RWPE1 (cell line): ENCODE results near the gene LRIG3.

ENCODE experiments used
- CTCF ChIA-PET: fragments of 350-600 bp; sonication (Branson Sonifier 250); formaldehyde crosslinking; extraction: SDS; loops from one replicate; lab custom pipeline; 2021; lab: Yijun Ruan, JAX
- POLR2A ChIA-PET: fragments of 400-600 bp; formaldehyde crosslinking; extraction: SDS; loops from one replicate; lab custom pipeline; 2020; ENCODE audit warnings: antibody characterized with exemption; ENCODE audit not compliant: low non-redundant PET; lab: Yijun Ruan, JAX
- DNase-seq: peaks from one replicate; pipeline ENCODE4 v3.0.0; 2012; ENCODE audit warnings: low spot score
- H3K27ac ChIP-seq: fragments of 450-650 bp; 2 replicates; pipeline ENCODE4 v1.5.1; 2017
- TF ChIP-seq, protein P1 (sequence below): fragments of 450-650 bp; conservative IDR thresholded peaks from 2 replicates; pipeline ENCODE4 v1.5.1; 2017; ENCODE audit warnings: low read depth, mild to moderate bottlenecking

Gene LRIG3, protein sequence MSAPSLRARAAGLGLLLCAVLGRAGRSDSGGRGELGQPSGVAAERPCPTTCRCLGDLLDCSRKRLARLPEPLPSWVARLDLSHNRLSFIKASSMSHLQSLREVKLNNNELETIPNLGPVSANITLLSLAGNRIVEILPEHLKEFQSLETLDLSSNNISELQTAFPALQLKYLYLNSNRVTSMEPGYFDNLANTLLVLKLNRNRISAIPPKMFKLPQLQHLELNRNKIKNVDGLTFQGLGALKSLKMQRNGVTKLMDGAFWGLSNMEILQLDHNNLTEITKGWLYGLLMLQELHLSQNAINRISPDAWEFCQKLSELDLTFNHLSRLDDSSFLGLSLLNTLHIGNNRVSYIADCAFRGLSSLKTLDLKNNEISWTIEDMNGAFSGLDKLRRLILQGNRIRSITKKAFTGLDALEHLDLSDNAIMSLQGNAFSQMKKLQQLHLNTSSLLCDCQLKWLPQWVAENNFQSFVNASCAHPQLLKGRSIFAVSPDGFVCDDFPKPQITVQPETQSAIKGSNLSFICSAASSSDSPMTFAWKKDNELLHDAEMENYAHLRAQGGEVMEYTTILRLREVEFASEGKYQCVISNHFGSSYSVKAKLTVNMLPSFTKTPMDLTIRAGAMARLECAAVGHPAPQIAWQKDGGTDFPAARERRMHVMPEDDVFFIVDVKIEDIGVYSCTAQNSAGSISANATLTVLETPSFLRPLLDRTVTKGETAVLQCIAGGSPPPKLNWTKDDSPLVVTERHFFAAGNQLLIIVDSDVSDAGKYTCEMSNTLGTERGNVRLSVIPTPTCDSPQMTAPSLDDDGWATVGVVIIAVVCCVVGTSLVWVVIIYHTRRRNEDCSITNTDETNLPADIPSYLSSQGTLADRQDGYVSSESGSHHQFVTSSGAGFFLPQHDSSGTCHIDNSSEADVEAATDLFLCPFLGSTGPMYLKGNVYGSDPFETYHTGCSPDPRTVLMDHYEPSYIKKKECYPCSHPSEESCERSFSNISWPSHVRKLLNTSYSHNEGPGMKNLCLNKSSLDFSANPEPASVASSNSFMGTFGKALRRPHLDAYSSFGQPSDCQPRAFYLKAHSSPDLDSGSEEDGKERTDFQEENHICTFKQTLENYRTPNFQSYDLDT

DNA sequence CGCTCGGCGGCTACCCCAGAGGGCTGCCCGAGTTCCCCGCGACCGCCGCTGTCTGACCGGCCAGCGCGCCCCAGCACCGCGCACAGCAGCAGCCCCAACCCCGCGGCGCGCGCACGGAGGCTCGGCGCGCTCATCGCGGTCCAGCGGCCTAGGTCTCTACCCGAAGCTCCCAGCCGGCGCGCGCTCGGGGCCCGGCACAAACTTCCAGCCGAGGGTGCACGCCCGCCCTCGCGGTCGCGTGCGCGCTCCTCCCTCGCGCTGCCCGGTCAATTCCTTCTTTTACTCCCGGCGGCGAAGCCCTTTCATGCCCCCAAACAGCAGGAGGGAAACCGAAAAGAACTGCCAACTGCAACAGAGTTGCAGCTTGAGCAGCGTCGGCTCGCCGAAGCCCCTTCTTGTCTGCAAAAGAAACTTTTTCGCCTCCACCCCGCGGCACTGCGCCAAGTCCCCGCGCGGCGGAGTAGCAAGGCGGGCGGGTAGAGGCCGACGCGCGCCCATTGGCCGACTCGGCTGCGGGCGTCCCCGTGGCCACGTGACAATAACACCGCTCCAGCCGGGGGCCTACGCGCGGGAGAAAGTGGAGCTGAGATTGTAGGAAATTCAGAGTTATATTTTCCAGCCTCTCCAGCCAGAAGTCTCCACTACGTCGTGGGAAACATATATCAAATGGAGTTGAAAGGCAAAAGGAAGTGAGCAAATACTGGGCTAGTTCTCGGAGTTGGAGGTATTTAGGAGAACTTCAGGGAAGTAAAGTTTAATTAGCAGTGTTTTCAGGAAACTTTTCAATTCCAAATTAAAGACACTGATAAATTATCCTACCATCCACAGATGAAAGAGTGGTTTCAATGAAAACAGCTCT is at the start of gene LRIG3:
Gene LRIG3, minus strand, starts transcription at position 403 of the 859 bp plus-strand sequence. Its CDS starts 269 bp downstream, at position 134.
- H3K27ac ChIP-seq = peak within 1 kb of the TSS; percentile 98
- peak; percentile 87 for DNase-seq
- TF ChIP-seq, protein P1, sequence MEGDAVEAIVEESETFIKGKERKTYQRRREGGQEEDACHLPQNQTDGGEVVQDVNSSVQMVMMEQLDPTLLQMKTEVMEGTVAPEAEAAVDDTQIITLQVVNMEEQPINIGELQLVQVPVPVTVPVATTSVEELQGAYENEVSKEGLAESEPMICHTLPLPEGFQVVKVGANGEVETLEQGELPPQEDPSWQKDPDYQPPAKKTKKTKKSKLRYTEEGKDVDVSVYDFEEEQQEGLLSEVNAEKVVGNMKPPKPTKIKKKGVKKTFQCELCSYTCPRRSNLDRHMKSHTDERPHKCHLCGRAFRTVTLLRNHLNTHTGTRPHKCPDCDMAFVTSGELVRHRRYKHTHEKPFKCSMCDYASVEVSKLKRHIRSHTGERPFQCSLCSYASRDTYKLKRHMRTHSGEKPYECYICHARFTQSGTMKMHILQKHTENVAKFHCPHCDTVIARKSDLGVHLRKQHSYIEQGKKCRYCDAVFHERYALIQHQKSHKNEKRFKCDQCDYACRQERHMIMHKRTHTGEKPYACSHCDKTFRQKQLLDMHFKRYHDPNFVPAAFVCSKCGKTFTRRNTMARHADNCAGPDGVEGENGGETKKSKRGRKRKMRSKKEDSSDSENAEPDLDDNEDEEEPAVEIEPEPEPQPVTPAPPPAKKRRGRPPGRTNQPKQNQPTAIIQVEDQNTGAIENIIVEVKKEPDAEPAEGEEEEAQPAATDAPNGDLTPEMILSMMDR = no peak
- ChIA-PET POLR2A (no interaction called here), CTCF (interaction anchor here (0.6 to 1.0 kb wide), 2 partner anchors 13 to 474 kb away, joined by 3 read pairs; no protein-coding TSS in a partner anchor)

DNA sequence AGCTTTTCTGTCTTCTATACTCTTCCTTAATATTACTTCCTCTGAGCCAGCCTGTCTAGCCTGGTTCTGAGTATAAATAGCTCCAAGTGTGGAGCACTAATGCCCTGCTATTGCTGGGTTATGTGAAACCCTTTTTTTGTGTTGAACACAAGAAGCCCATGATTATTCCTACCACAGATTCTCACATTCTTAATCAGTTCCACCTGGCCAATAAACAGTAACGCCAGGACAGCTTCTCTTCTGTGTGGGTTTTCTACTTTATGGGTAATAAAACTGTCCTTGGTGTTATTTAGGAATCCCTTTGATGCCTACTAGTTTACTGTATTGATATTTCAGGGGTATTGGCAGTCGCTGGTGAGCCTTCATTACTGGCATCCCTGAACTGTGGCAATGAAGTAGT is 48.9 kb upstream of the LRIG3 start:
- no peak overlapping the region for H3K27ac ChIP-seq
- TF ChIP-seq, protein P1 = no peak
- ChIA-PET POLR2A (no interaction called here), CTCF (no interaction called here)
- DNase-seq = no peak

- DNase-seq = no peak
- POLR2A ChIA-PET = no interaction called here
- H3K27ac ChIP-seq = no peak overlapping the region
- CTCF ChIA-PET = no interaction called here
- TF ChIP-seq, protein P1 = no peak
Measured at GRCh38 chr12:58967561-58967960, 47.3 kb upstream of the LRIG3 start.

- ChIA-PET CTCF (no interaction called here), POLR2A (no interaction called here)
- no peak for DNase-seq
- no peak overlapping the region for H3K27ac ChIP-seq
- TF ChIP-seq, protein P1 = no peak
Measured at GRCh38 chr12:58966939-58967338, 46.6 kb upstream of the LRIG3 start.

GRCh38 chr12:58965568-58965967 is 45.3 kb upstream of the LRIG3 start:
- no peak overlapping the region for H3K27ac ChIP-seq
- CTCF ChIA-PET = interaction anchor here (0.6 kb wide), 1 partner anchor 12 kb away, joined by 4 read pairs; no protein-coding TSS in a partner anchor
- POLR2A ChIA-PET = no interaction called here
- TF ChIP-seq, protein P1 = no peak
- DNase-seq = peak; percentile 14
